HG02623 (cell line): Measurements from ENCODE around the gene CHST10.

Experiments used
- ATAC-seq: cut with Tn5 transposase; IDR thresholded peaks from one replicate; pipeline ENCODE4 v1.9.1; 2021; ENCODE audit warnings: moderate library complexity; ENCODE audit not compliant: unreplicated experiment

CHST10 gene

GRCh38 chr2:100416397-100416934, 1.0 kb downstream of the CHST10 start:
- ATAC-seq, result no peak

GRCh38 chr2:100413571-100413970, 3.9 kb downstream of the CHST10 start:
- ATAC-seq, result no peak

- ATAC-seq, result no peak
Observed at GRCh38 chr2:100412881-100413321, 4.6 kb downstream of the CHST10 start.

- ATAC-seq, result no peak
Observed at GRCh38 chr2:100412466-100412865, 5.0 kb downstream of the CHST10 start.

- ATAC-seq, result no peak
Observed at GRCh38 chr2:100411841-100412292, 5.6 kb downstream of the CHST10 start.

- ATAC-seq, result no peak
Observed at GRCh38 chr2:100409975-100410647, 7.4 kb downstream of the CHST10 start.

- ATAC-seq, result no peak
Observed at GRCh38 chr2:100409461-100409860, 8.0 kb downstream of the CHST10 start.

GRCh38 chr2:100408941-100409340, 8.5 kb downstream of the CHST10 start:
- ATAC-seq, result no peak

GRCh38 chr2:100408104-100408503, 9.4 kb downstream of the CHST10 start:
- no peak for ATAC-seq

GRCh38 chr2:100407563-100407962, 9.9 kb downstream of the CHST10 start:
- ATAC-seq, result no peak

GRCh38 chr2:100407073-100407472, 10.4 kb downstream of the CHST10 start:
- ATAC-seq, result no peak

GRCh38 chr2:100406120-100406508, 11.4 kb downstream of the CHST10 start:
- no peak for ATAC-seq

- no peak for ATAC-seq
Observed at GRCh38 chr2:100405403-100406119, 11.9 kb downstream of the CHST10 start.

- no peak for ATAC-seq
Observed at GRCh38 chr2:100404411-100404810, 13.1 kb downstream of the CHST10 start.

- ATAC-seq, result no peak
Observed at GRCh38 chr2:100403722-100404121, 13.7 kb downstream of the CHST10 start.

- no peak for ATAC-seq
Observed at GRCh38 chr2:100401268-100401667, 16.2 kb downstream of the CHST10 start.

- no peak for ATAC-seq
Observed at GRCh38 chr2:100399714-100400113, 17.8 kb downstream of the CHST10 start.

- no peak for ATAC-seq
Observed at GRCh38 chr2:100397976-100398375, 19.5 kb downstream of the CHST10 start.

- no peak for ATAC-seq
Observed at GRCh38 chr2:100397118-100397860, 20.2 kb downstream of the CHST10 start.

GRCh38 chr2:100396483-100396882, 21.0 kb downstream of the CHST10 start:
- no peak for ATAC-seq

GRCh38 chr2:100395532-100396350, 21.7 kb downstream of the CHST10 start:
- no peak for ATAC-seq
